NCI-H1436 treated with DMSO at 0.1 percent for 48 hours (cell line): Measurements from ENCODE around the gene AFAP1L1.

Experiments used
- DNase-seq: peaks from one replicate; lab custom pipeline; 2025; lab: John Stamatoyannopoulos, UW

Gene AFAP1L1

DNA sequence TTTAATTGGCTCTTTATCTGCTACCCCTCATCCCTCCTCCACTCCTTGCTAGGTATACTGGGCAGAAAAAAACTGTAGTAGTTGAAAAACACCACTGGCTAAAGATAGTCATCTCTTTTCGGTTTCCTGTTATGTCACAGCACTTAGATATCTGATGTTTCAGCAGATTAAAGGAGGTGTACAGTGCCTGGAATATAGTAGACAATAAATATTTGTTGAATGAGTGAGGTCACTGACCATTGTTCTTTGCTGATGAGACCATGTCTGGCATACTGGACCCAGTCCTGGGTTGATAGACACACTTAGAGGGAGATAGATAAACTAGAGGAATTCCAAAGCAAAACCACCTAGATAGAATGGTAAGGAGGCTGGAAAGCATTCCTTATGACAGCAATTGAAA is 76.9 kb downstream of the AFAP1L1 start:
- no peak for DNase-seq

DNA sequence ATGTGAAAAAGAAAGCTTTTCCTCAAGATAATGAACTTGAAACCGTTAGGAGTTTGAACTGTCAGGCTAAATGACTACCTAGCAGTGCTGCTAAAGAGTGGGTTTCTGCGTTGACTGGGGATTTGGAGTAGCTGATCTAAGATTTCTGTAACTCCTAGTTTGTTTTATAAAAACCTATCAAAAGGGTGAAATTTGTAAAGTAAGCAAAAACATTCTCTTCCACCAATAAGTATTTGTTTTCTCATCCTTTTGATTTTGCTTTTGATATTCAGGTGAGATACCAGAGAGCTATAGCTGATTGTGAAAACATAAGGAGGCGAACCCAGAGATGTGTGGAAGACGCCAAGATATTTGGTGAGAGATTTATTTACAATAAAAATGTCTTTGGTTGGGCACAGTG is 77.7 kb downstream of the AFAP1L1 start:
- DNase-seq = no peak

- DNase-seq = no peak
Observed at GRCh38 chr5:149352169-149352568, 80.5 kb downstream of the AFAP1L1 start.

DNA sequence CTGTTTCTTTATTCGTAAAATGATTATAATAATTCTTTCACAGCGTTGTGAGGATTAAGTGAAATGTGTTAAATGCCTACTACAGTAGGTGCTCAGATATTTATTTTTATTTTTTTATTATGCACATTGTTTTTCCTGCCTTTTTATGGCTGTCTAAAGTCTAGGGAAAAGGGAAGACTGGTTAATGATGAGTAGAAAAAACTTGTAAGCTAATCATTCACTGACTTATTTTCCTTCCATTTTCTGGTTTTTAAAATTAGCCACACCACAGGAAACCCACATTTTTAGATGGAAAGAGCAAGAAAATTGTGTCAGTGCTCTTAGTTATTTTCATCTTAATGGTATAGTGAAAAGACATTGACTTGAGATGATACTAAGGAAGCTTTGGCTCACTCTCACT is 82.3 kb downstream of the AFAP1L1 start:
- no peak for DNase-seq

GRCh38 chr5:149355688-149356087 is 84.0 kb downstream of the AFAP1L1 start:
- no peak for DNase-seq

DNA sequence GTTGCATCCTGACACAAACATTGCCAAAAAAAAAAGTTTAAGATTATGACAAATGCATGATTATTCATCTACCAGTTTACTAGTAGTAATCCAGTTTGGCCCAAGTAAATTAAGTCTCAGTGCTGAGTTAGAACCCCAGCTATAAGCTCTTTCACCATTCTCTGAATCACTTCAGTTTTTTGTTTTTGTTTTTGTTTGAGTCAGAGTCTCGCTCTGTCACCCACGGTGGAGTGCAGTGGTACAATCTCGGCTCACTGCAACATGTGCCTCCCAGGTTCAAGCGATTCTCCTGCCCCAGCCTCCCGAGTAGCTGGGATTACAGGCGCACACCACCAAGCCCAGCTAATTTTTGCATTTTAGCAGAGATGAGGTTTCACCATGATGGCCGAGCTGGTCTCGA is 84.7 kb downstream of the AFAP1L1 start:
- no peak for DNase-seq

DNA sequence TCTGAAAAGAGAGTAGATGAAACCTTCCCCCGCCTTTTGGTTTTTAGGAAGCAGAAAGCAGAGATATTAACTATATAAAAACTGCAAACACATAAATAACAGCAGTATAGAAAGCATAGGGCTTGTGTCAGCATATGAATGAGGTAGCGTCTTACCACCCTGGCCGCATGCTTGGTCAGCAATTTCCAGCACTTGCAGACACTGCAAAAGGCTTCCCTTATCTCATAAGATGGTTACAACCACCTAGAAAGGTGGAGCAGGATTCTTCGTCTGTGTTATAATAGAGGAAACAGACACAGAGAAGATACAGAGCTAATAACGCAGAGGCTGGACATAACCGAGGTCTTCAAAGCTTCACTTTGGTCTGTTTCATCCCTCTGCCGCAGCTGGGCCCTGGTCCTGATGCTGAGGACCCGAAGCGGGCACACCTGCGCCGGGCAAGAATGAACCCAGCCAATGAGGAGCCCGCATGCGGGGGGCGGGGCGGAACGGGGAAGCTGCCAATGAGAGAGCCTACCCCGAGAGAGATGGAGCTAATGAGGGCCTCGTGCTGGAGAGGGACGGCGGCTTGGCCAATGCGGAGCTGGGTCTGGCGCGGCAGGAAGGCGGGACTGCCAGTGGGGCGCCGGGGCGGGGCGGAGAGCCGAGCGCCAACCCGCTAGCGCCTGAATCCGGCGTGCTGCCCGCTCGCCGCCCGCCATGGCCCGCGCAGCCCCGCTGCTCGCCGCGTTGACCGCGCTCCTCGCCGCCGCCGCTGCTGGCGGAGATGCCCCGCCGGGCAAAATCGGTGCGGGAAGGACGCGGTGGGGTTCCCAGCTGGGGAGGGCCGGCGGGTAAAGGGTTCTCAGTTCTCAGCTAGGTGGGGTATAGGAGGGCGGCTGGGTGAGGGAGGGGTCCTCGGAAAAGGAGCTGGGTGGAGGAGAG is 86.0 kb downstream of the AFAP1L1 start, which contains the start of gene PCYOX1L:
PCYOX1L (plus strand) TSS at position 677 of the 924 bp plus-strand sequence; CDS start at position 700, 23 bp downstream.
- peak; percentile 92 for DNase-seq

DNA sequence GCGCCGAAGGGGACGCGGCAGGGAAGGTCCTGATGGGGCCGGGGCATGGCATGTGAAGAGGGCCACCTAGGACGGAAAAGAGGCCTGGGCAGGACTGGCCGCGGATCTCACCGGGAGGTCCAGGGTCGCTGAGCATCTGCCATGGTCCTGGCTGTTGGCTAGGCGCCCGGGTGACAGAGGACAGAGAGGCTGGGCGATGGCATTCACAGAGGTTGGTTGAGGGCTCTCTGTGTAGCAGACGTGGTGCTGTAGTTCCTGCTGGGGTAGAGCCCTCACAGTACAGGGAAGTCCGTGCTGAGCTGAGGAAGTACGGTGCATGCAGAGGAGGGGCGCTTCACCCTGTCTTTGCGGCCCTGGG is 86.6 kb downstream of the AFAP1L1 start:
- DNase-seq = no peak

- DNase-seq = no peak
Observed at GRCh38 chr5:149358868-149359495, 87.3 kb downstream of the AFAP1L1 start.

DNA sequence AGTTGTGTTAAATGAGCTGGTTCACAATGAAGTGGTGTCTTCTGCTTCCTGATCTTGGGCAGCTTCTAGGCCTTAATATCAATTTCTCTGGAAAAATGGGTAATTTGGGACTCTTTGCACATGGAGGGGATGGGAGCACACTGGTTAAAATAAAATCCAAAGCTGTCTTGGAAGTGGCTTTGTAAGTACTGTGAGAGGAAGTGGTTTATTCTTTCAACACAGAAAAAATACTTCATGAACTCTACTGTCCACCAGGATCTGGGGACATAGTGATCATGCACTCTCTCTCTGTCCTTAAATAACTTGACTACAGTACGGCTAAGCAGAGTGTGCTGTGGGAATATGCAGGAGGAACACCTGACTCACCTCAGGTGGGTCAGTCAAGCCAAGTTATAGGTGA is 88.6 kb downstream of the AFAP1L1 start:
- no peak for DNase-seq

DNA sequence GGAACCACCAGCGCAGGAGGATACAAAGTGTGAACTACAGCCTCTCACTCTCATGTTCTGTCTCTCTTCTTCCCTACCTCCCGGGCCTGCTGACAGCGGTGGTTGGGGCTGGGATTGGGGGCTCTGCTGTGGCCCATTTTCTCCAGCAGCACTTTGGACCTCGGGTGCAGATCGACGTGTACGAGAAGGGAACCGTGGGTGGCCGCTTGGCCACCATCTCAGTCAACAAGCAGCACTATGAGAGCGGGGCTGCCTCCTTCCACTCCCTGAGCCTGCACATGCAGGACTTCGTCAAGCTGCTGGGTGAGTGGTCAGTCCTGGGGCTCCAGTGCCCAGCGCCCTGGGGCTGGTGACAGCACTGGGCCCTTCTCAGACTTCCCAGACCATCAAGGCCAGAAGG is 90.9 kb downstream of the AFAP1L1 start:
- no peak for DNase-seq

- no peak for DNase-seq
Observed at GRCh38 chr5:149363358-149363757, 91.7 kb downstream of the AFAP1L1 start.

DNA sequence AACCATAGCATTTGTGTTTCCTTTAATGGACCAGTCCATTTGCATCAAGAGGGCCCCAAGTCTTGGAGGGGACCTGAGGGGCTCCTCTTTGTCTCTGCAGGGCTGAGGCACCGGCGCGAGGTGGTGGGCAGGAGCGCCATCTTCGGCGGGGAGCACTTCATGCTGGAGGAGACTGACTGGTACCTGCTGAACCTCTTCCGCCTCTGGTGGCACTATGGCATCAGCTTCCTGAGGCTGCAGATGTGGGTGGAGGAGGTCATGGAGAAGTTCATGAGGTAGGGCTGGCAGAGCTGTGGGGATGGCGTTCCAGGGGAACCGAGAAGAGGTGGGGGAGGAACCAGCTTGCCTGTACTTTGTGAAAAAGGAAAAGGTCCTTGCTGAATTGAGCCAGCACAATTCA is 92.3 kb downstream of the AFAP1L1 start:
- no peak for DNase-seq

GRCh38 chr5:149364719-149365118 is 93.1 kb downstream of the AFAP1L1 start:
- DNase-seq = no peak

DNA sequence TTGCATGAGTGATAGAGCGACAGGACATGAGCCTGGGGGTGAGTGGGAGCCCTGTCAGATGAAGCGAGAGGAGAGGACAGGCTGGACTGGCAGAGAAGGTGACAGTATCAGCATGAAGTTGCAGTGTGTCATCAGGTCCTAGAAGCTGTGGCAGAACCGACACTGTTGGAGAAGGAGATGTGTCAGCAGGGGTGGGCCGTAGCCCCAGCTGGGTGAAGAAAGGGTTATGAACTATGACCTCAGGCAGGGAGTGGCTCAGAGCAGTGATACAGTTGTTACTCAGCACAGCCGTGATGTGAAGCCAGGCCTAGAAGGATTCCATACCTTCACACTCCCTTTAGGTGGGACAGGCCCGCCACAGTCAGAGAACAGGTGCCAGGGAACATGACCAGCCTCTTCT is 93.8 kb downstream of the AFAP1L1 start:
- DNase-seq = no peak

- no peak for DNase-seq
Observed at GRCh38 chr5:149366169-149366729, 94.6 kb downstream of the AFAP1L1 start.

DNA sequence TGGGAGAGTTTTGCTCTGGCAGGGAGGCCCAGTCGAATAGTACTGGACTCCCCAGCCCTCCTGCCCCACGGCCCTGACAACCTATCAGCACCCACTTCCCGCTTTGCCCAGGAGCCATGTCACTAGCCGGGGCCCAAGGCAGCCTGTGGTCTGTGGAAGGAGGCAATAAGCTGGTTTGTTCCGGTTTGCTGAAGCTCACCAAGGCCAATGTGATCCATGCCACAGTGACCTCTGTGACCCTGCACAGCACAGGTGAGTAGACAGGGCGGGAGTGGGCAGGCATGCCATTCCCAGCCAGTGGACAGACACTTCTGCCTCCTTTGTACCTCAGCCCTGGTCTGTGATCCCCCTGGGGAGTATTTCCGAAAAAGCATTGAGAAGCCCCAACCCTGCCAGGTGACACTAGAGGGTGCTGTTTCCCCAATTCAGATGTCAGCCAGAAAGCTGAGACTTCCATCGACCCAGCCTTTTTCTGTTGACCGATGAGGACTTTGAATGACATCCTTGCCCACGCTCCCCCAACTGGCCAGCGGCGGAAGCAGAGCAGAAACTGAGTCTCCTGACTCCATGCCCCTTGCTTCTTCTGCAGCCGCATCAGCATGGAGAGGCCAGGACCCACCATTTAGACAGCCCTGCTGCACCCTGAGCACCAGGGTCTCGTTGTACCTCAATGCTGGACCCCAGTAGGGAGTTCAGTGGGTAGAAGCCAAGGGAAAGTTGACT is 95.8 kb downstream of the AFAP1L1 start:
- DNase-seq = peak; percentile 7

DNA sequence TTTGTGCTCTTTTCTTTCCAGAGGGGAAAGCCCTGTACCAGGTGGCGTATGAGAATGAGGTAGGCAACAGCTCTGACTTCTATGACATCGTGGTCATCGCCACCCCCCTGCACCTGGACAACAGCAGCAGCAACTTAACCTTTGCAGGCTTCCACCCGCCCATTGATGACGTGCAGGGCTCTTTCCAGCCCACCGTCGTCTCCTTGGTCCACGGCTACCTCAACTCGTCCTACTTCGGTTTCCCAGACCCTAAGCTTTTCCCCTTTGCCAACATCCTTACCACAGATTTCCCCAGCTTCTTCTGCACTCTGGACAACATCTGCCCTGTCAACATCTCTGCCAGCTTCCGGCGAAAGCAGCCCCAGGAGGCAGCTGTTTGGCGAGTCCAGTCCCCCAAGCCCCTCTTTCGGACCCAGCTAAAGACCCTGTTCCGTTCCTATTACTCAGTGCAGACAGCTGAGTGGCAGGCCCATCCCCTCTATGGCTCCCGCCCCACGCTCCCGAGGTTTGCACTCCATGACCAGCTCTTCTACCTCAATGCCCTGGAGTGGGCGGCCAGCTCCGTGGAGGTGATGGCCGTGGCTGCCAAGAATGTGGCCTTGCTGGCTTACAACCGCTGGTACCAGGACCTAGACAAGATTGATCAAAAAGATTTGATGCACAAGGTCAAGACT is 96.5 kb downstream of the AFAP1L1 start:
- no peak for DNase-seq

DNA sequence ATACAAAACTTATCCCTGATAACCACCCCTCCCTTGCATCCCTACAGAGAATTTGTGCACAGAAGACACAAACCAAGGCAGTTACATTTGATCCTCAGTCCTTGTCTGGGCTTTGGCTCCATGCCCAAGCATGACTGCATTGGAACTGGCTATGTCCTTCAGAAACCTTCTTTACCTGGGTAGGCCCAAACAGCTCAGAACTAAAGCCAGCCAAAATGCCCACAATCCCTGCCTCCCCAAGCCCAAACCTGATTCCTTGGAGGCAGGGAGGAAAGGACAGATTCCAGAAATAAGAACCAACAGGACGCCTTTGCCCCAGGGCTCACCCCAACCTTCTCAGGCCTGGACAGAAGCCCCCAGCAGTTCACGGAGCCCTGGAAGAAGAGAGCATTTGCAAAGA is 99.2 kb downstream of the AFAP1L1 start:
- DNase-seq = no peak

- peak; percentile 16 for DNase-seq
Observed at GRCh38 chr5:149371296-149371962, 99.8 kb downstream of the AFAP1L1 start.

DNA sequence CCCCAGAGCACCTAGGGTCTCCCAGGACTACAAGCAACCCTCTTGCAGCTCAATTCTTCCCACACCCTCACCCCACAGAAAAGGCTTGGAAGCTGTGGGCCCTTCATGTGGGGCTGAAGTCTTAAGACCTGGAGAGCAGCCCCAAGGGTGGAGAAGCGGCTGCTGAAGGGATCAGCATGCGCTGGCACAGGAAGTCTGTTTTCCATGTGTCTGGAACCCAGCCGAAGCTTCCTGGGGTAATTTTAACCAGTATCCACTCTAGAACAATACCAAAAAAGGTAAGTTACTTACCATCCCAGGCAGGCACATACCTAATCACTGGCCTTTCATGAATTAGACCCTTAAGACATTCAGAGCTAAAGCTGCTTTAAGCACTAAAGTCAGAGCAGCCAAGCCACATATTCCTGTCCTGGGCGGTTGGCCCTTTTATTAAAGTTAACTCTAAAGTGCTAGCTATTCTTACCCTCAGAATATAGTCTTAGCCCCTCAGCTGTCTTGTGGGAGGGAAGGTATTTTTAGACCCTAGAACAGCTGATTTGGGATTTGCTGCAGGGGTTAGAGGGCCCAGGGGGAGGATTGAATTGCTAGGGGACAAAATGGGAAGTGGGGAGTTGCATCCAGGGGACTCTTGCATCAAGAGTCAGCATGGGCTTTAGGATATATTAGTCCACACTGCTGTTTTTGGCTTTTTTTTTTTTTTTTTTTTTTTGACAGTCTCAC is 100.6 kb downstream of the AFAP1L1 start:
- DNase-seq = no peak
